RWPE1 (cell line): ENCODE results near the gene PAIP2.

Source experiments
- CTCF ChIA-PET: fragments of 350-600 bp; sonication (Branson Sonifier 250); formaldehyde crosslinking; extraction: SDS; loops from one replicate; lab custom pipeline; 2021; lab: Yijun Ruan, JAX
- POLR2A ChIA-PET: fragments of 400-600 bp; formaldehyde crosslinking; extraction: SDS; loops from one replicate; lab custom pipeline; 2020; ENCODE audit warnings: antibody characterized with exemption; ENCODE audit not compliant: low non-redundant PET; lab: Yijun Ruan, JAX
- DNase-seq: peaks from one replicate; pipeline ENCODE4 v3.0.0; 2012; ENCODE audit warnings: low spot score
- H3K27ac ChIP-seq: fragments of 450-650 bp; 2 replicates; pipeline ENCODE4 v1.5.1; 2017
- TF ChIP-seq, protein P1 (sequence below): fragments of 450-650 bp; conservative IDR thresholded peaks from 2 replicates; pipeline ENCODE4 v1.5.1; 2017; ENCODE audit warnings: low read depth, mild to moderate bottlenecking

PAIP2 gene, protein sequence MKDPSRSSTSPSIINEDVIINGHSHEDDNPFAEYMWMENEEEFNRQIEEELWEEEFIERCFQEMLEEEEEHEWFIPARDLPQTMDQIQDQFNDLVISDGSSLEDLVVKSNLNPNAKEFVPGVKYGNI

GRCh38 chr5:139341689-139342422, at the start of gene PAIP2:
PAIP2 (plus strand) TSS chr5:139341854; CDS start chr5:139363785, 21,931 bp downstream.
- POLR2A ChIA-PET = interaction anchor here (0.6 to 1.2 kb wide), 4 partner anchors 8 to 552 kb away, joined by 3 to 5 read pairs (median 4); no protein-coding TSS in a partner anchor
- DNase-seq = peak; percentile 95
- TF ChIP-seq, protein P1, sequence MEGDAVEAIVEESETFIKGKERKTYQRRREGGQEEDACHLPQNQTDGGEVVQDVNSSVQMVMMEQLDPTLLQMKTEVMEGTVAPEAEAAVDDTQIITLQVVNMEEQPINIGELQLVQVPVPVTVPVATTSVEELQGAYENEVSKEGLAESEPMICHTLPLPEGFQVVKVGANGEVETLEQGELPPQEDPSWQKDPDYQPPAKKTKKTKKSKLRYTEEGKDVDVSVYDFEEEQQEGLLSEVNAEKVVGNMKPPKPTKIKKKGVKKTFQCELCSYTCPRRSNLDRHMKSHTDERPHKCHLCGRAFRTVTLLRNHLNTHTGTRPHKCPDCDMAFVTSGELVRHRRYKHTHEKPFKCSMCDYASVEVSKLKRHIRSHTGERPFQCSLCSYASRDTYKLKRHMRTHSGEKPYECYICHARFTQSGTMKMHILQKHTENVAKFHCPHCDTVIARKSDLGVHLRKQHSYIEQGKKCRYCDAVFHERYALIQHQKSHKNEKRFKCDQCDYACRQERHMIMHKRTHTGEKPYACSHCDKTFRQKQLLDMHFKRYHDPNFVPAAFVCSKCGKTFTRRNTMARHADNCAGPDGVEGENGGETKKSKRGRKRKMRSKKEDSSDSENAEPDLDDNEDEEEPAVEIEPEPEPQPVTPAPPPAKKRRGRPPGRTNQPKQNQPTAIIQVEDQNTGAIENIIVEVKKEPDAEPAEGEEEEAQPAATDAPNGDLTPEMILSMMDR = peak; percentile 96
- peak within 1 kb of the TSS; percentile 98 for H3K27ac ChIP-seq
- CTCF ChIA-PET = interaction anchor here (0.6 to 1.2 kb wide), 6 partner anchors 10 to 662 kb away, joined by 3 to 5 read pairs (median 3); no protein-coding TSS in a partner anchor

DNA sequence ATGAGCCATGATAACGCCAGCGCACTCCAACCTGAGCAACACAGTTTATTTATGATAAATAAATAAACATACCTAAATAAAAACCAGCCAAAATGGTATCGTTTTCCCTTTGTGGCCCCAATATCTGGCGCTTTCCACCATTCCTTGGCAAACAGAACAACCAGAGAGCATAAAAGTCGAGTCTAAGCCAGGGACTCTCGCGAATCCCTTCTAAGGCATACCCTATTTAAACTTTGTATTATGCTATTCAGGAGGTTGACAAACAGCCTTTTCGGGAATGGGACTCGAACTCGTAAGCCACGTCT, 48.5 kb upstream of the PAIP2 start:
- ChIA-PET POLR2A (interaction anchor here (0.6 to 1.2 kb wide), 5 partner anchors 12 to 55 kb away, joined by 3 to 7 read pairs (median 3); no protein-coding TSS in a partner anchor), CTCF (interaction anchor here (0.6 to 1.0 kb wide), 3 partner anchors 10 to 867 kb away, joined by 3 read pairs; partner anchors contain the start of gene PAIP2)
- DNase-seq = no peak
- peak overlapping the region; percentile 98 for H3K27ac ChIP-seq
- TF ChIP-seq, protein P1 = no peak

GRCh38 chr5:139293507-139294373, 47.9 kb upstream of the PAIP2 start, which contains the start of gene MATR3:
MATR3 (plus strand) TSS chr5:139293740; CDS start chr5:139307416, 13,676 bp downstream.
- H3K27ac ChIP-seq = peak within 1 kb of the TSS; percentile 98
- ChIA-PET POLR2A (interaction anchor here (0.5 to 1.2 kb wide), 10 partner anchors 10 to 189 kb away, joined by 3 to 7 read pairs (median 4); partner anchors contain the start of gene STING1), CTCF (interaction anchor here (0.6 to 1.0 kb wide), 5 partner anchors 11 to 1533 kb away, joined by 3 to 4 read pairs (median 3); partner anchors contain the start of genes PAIP2 and SIL1)
- peak; percentile 99 for DNase-seq
- TF ChIP-seq, protein P1 = no peak

DNA sequence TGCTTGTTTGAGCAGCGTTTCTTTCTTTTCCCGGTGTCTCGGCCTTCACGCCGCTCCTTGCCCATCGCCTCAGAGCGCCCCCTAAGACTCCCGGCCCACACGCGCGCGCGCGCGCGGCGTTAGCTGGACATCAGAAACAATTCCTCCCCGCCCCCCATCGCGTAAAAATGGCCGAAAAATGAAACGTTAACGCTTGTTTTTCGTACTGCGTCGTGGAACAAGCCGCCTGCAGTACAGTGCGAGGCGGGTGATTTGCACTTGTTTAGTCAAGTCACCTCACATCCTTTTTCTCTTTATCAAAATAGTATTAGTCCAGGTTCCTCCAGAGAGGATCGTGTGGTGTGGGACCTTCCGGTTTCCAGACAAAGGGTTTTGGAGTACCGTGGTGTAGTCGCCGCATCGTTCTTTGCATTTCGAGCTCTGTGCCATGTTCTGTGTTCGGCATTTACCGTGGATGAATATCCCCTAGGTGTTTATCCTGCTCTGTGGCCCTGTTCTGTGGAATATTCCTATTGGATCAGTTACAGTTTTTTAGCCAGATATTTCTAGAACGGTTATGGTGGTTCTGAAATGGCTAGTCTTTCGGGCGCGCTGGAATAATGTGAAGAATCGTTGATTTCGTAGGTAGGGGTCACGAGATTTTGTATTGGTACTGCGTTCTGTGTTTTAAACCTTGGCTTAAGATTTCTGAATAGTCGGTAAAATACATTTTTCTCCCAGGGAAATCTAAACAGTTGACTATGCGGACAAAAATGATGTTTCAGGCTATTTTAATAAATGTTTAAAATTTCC, 47.1 kb upstream of the PAIP2 start:
- TF ChIP-seq, protein P1 = no peak
- ChIA-PET CTCF (interaction anchor here (0.5 to 0.7 kb wide), 4 partner anchors 97 to 1534 kb away, joined by 3 to 4 read pairs (median 4); partner anchors contain the start of gene SIL1), POLR2A (interaction anchor here (0.5 to 0.7 kb wide), 5 partner anchors 10 to 522 kb away, joined by 3 to 5 read pairs (median 4); partner anchors contain the start of gene STING1)
- H3K27ac ChIP-seq = peak overlapping the region; percentile 98
- peak; percentile 51 for DNase-seq

DNA sequence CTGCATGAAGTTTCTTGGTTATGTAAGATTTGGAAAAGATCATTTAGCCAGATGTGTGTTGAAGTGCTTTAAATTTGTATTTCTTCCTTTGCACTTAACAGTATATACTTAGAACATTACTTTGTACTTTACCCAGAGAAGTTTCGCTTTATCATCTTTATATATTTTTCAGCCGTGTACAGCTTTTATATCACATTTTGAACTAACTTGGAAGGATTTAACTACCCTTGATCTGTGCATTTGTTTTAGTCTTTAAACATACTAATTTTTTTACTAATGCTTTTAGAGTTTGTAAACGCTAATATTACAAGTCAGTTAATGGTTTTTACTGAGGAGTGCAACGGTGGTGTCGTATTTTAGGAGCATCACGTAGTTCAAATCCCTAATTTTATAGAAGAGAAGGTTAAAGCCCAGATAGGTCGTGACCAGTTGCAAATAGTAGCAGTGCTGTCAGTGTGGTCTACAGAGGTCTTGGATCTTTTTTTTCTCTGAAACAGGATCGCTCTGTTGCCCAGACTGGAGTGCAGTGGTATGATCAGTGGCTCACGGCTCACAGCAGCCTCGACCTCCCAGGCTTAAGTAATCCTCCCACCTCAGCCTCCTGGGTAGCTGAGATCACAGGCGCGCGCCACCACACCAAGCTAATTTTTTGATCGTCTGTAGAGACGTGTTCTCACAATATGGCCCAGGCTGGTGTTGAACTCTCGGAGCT, 46.2 kb upstream of the PAIP2 start:
- no peak for DNase-seq
- CTCF ChIA-PET = no interaction called here
- H3K27ac ChIP-seq = peak overlapping the region; percentile 50; the same call in 1 of the 2 replicates
- POLR2A ChIA-PET = interaction anchor here (0.6 kb wide), 1 partner anchor 523 kb away, joined by 3 read pairs; no protein-coding TSS in a partner anchor
- TF ChIP-seq, protein P1 = no peak
